Keratinocyte (primary cell): Measurements from ENCODE around the gene TWNK. TPM values are rescaled to one million over a fixed set of nuclear protein-coding genes. Genes with fewer than 3 reads are reported as not detected.

ENCODE experiments used
- DNase-seq: peaks from one replicate; pipeline ENCODE4 v3.0.0-alpha.2; 2011; ENCODE audit warnings: low read depth, missing footprints, low spot score
- FAIRE-seq: peaks from 2 replicates; lab custom pipeline; 2011; peaks lifted over from hg19 to GRCh38; lab: Jason Lieb, UNC
- H2AFZ ChIP-seq: 2 replicates; pipeline ENCODE4 v1.6.0; 2012; ENCODE audit warnings: low read length, control low read depth, inconsistent platforms; ENCODE audit not compliant: control insufficient read depth
- H3K27ac ChIP-seq: 2 replicates; pipeline ENCODE4 v1.5.1; 2011; ENCODE audit warnings: low read length; ENCODE audit not compliant: control insufficient read depth, insufficient read depth
- H3K27me3 ChIP-seq: 3 replicates; pipeline ENCODE4 v1.6.0; 2011; ENCODE audit warnings: low read length; ENCODE audit not compliant: control insufficient read depth, insufficient read depth; ENCODE audit errors: extremely low read depth
- H3K36me3 ChIP-seq, 2 experiments: 2 replicates in 1 of 2; 3 replicates in 1 of 2; pipeline ENCODE4 v1.5.1; 2011; ENCODE audit warnings: low read length in 2 of 2, mild to moderate bottlenecking in 1 of 2; ENCODE audit not compliant: control insufficient read depth in 2 of 2, insufficient read depth in 2 of 2; ENCODE audit errors: extremely low read depth in 1 of 2
- H3K4me1 ChIP-seq: 3 replicates; pipeline ENCODE4 v1.5.1; 2011; ENCODE audit warnings: low read length; ENCODE audit not compliant: control insufficient read depth, insufficient read depth; ENCODE audit errors: extremely low read depth
- H3K4me2 ChIP-seq: 3 replicates; pipeline ENCODE4 v1.6.0; 2011; ENCODE audit warnings: low read depth, low read length; ENCODE audit not compliant: control insufficient read depth, insufficient read depth; ENCODE audit errors: extremely low read depth
- H3K4me3 ChIP-seq, 3 experiments: fragments of 200-600 bp in 1 of 3; sonication (generic) in 1 of 3; 2 replicates in 2 of 3; 3 replicates in 1 of 3; pipeline ENCODE4 v1.5.1; 2011 to 2016; ENCODE audit warnings: low read length in 3 of 3, mild to moderate bottlenecking in 3 of 3, control low read depth in 2 of 3, inconsistent platforms in 1 of 3, low read depth in 1 of 3, mixed read lengths in 1 of 3, mixed run types in 1 of 3, moderate library complexity in 1 of 3; ENCODE audit not compliant: control insufficient read depth in 2 of 3, insufficient read depth in 2 of 3; ENCODE audit errors: extremely low read depth in 1 of 3
- H3K79me2 ChIP-seq: 2 replicates; pipeline ENCODE4 v1.6.0; 2012; ENCODE audit warnings: low read length; ENCODE audit not compliant: control insufficient read depth, insufficient read depth
- H3K9ac ChIP-seq: 3 replicates; pipeline ENCODE4 v1.6.0; 2011; ENCODE audit warnings: low read length; ENCODE audit not compliant: control insufficient read depth, insufficient read depth; ENCODE audit errors: extremely low read depth
- H3K9me1 ChIP-seq: 3 replicates; pipeline ENCODE4 v1.6.0; 2011; ENCODE audit warnings: low read length; ENCODE audit not compliant: control insufficient read depth, insufficient read depth; ENCODE audit errors: extremely low read depth
- H3K9me3 ChIP-seq: 2 replicates; pipeline ENCODE4 v1.5.1; 2012; ENCODE audit warnings: low read depth, low read length; ENCODE audit not compliant: control insufficient read depth
- H4K20me1 ChIP-seq: 3 replicates; pipeline ENCODE4 v1.6.0; 2011; ENCODE audit warnings: low read length; ENCODE audit not compliant: control insufficient read depth, insufficient read depth; ENCODE audit errors: extremely low read depth
- EZH2 ChIP-seq: IDR thresholded peaks from one replicate; pipeline ENCODE4 v1.6.1; 2012; ENCODE audit warnings: inconsistent platforms, mild to moderate bottlenecking, low read length, moderate library complexity
- dilution Hi-C: fragments of 300-500 bp; cut with MboI; formaldehyde crosslinking; loops from one replicate; pipeline ENCODE4 v1.7.0; 2020; ENCODE audit warnings: low sequenced_read_pairs; ENCODE audit not compliant: extremely low pct_ligation_motif_present
- polyA plus RNA-seq, 5 experiments: library from polyadenylated mRNA; depleted of rRNA in 3 of 5; stranded (reverse) in 3 of 5; stranded (forward) in 1 of 5; unstranded in 1 of 5; fragments of >200 nt; gene quantifications; 1 replicate in 1 of 5; 2 replicates in 3 of 5; 3 replicates in 1 of 5; pipeline versions ENCODE4 v1.2.1 to v1.2.3, GENCODE V29; 2011 to 2012; ENCODE audit warnings: missing spikeins in 2 of 5, low read depth in 1 of 5, low replicate concordance in 1 of 5
- TF ChIP-seq, protein P1 (sequence below), 3 experiments: IDR thresholded peaks in 1 of 3; conservative IDR thresholded peaks in 1 of 3; optimal IDR thresholded peaks in 1 of 3; 2 replicates in 2 of 3; 3 replicates in 1 of 3; pipeline versions ENCODE3 to v1.5.1; 2011; ENCODE audit warnings: low read length in 3 of 3, mild to moderate bottlenecking in 3 of 3, moderate library complexity in 2 of 3, control low read depth in 1 of 3, inconsistent platforms in 1 of 3; ENCODE audit not compliant: insufficient read depth in 2 of 3; ENCODE audit errors: extremely low read depth in 1 of 3

The TWNK gene
- polyA plus RNA-seq, 1 donor (not counting 4 experiments of a cell fraction or from before 2014, with no cell fraction given): 12.9 TPM

DNA sequence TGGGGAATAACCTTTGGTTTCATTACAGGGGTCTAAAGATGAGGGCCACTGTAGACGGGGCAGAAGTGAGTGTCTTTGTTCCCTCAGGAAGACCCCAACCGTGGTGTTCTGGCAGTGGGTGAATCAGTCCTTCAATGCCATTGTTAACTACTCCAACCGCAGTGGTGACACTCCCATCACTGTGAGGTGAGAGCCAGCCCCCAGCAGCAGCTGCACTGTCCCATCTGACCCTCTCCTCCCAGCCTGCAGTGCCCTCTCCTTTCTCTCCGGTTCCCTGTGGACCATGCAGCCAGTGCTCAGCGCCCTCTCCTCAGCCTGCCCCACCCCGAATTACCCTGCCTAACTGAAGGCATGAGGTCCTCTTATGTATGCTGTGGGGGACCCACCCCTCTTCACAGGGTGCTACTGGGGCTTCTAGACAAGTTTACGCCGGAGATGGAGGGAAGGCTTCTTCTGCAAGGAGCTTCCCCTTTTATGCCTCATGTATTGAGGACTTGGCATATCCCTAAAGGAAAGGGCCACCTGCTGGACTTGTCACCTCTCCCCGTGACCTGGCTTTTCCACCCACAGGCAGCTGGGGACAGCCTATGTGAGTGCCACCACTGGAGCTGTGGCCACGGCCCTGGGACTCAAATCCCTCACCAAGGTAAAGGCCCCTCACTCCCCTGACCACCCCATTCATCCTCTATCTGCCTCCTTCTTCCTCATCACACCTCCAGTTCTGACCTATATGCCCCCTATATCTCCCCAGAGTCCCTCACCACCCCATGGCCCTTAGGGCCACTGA lies 48.8 kb downstream of the TWNK start:
- Histone ChIP-seq H3K9ac (no peak overlapping the region), H3K36me3 (peaks cover 21 to 49% of the 10 kb centered on the region in 2 experiments), H2AFZ (no peak overlapping the region), H4K20me1 (no peaks in the 10 kb centered on the region), H3K4me2 (no peak overlapping the region), H3K9me1 (no peaks in the 10 kb centered on the region), H3K4me1 (peaks cover 23% of the 10 kb centered on the region), H3K27me3 (no peaks in the 10 kb centered on the region), H3K27ac (no peak overlapping the region), H3K9me3 (no peaks in the 10 kb centered on the region), H3K4me3 (no peak overlapping the region), H3K79me2 (peaks cover 5% of the 10 kb centered on the region)
- dilution Hi-C loops: no loop called here
- TF ChIP-seq, protein P1, sequence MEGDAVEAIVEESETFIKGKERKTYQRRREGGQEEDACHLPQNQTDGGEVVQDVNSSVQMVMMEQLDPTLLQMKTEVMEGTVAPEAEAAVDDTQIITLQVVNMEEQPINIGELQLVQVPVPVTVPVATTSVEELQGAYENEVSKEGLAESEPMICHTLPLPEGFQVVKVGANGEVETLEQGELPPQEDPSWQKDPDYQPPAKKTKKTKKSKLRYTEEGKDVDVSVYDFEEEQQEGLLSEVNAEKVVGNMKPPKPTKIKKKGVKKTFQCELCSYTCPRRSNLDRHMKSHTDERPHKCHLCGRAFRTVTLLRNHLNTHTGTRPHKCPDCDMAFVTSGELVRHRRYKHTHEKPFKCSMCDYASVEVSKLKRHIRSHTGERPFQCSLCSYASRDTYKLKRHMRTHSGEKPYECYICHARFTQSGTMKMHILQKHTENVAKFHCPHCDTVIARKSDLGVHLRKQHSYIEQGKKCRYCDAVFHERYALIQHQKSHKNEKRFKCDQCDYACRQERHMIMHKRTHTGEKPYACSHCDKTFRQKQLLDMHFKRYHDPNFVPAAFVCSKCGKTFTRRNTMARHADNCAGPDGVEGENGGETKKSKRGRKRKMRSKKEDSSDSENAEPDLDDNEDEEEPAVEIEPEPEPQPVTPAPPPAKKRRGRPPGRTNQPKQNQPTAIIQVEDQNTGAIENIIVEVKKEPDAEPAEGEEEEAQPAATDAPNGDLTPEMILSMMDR (optimal IDR thresholded peaks at IDR 0.05 in 1 of 3, IDR thresholded peaks at IDR 0.05 in 1 of 3, conservative IDR thresholded peaks at IDR 0.05 in 1 of 3; ENCODE audit: extremely low read depth in 1 of 3, insufficient read depth in 2 of 3, low read length in 3 of 3): no peak
- TF ChIP-seq EZH2: no peak
- FAIRE-seq (no peak), DNase-seq (no peak)

- Histone ChIP-seq H3K4me3 (no peak overlapping the region), H3K9me1 (no peaks in the 10 kb centered on the region), H4K20me1 (no peaks in the 10 kb centered on the region), H3K9me3 (no peaks in the 10 kb centered on the region), H3K4me2 (no peak overlapping the region), H3K36me3 (peaks cover 21 to 49% of the 10 kb centered on the region in 2 experiments), H3K4me1 (peaks cover 17% of the 10 kb centered on the region), H3K27me3 (no peaks in the 10 kb centered on the region), H3K79me2 (peaks cover 5% of the 10 kb centered on the region), H3K27ac (no peak overlapping the region), H2AFZ (no peak overlapping the region), H3K9ac (no peak overlapping the region)
- FAIRE-seq (no peak), DNase-seq (no peak)
- dilution Hi-C loops: no loop called here
- TF ChIP-seq EZH2: no peak
- TF ChIP-seq, protein P1 (optimal IDR thresholded peaks at IDR 0.05 in 1 of 3, IDR thresholded peaks at IDR 0.05 in 1 of 3, conservative IDR thresholded peaks at IDR 0.05 in 1 of 3; ENCODE audit: extremely low read depth in 1 of 3, insufficient read depth in 2 of 3, low read length in 3 of 3): no peak
These were observed 49.4 kb downstream of the TWNK start for GRCh38 chr10:101036726-101037125.
